Uterus (tissue), 4 donors: ENCODE results near the gene MKI67. TPM values are rescaled to one million over a fixed set of nuclear protein-coding genes. Genes with fewer than 3 reads are reported as not detected.

Experiments used
- DNase-seq, 2 donors: peaks; one replicate each; pipeline ENCODE4 v3.0.0-alpha.2; 2019 to 2020
- H3K27ac ChIP-seq, 2 donors: fragments of 200-600 bp; sonication (generic); 1 replicate in 1 of 2; 2 replicates in 1 of 2; pipeline ENCODE4 v1.5.1; 2016 to 2018
- H3K27me3 ChIP-seq, 2 donors: fragments of 200-600 bp; sonication (generic); one replicate each; pipeline ENCODE4 v1.5.1; 2018 to 2019; ENCODE audit warnings: control low read depth in 1 of 2
- H3K36me3 ChIP-seq, 2 donors: fragments of 200-600 bp; sonication (generic); one replicate each; pipeline ENCODE4 v1.5.1; 2019; ENCODE audit warnings: control low read depth in 1 of 2
- H3K4me1 ChIP-seq, 2 donors: fragments of 200-600 bp; sonication (generic); one replicate each; pipeline ENCODE4 v1.5.1; 2018 to 2019; ENCODE audit warnings: control low read depth in 1 of 2
- H3K4me3 ChIP-seq, 2 donors: fragments of 200-600 bp; sonication (generic); 1 replicate in 1 of 2; 2 replicates in 1 of 2; pipeline ENCODE4 v1.5.1; 2018 to 2019; ENCODE audit warnings: mild to moderate bottlenecking in 1 of 2
- H3K9me3 ChIP-seq, 2 donors: fragments of 200-600 bp; sonication (generic); one replicate each; pipeline ENCODE4 v1.5.1; 2019; ENCODE audit warnings: control low read depth in 1 of 2
- CTCF ChIP-seq, 4 experiments: fragments of 200-600 bp in 2 of 4; fragments of 450-650 bp in 2 of 4; sonication (generic) in 2 of 4; IDR thresholded peaks; one replicate each; pipeline ENCODE4 v1.5.1; 2016 to 2019; ENCODE audit warnings: antibody characterized with exemption in 4 of 4, mild to moderate bottlenecking in 2 of 4, moderate library complexity in 1 of 4
- POLR2A ChIP-seq, 2 donors: fragments of 450-650 bp; IDR thresholded peaks; one replicate each; pipeline ENCODE4 v1.6.1; 2016; ENCODE audit warnings: antibody characterized with exemption in 2 of 2, mild to moderate bottlenecking in 1 of 2, moderate library complexity in 1 of 2
- intact Hi-C: fragments of 100-400 bp; cut with DNase I; formaldehyde crosslinking; loops from one replicate; pipeline ENCODE4 v1.15.1; 2023; ENCODE audit warnings: low total_unique reads
- total RNA-seq, 4 donors: library from RNA; depleted of rRNA in 3 of 4; stranded (reverse); fragments of >200 nt in 3 of 4; gene quantifications; one replicate each; pipeline versions ENCODE4 v1.1.0 to v1.2.4, GENCODE V29; 2014 to 2023
- donor health status: DM: yes; HTN: yes; CAD: no.

Gene MKI67
- total RNA-seq, 4 donors from 2014 or later = under 0.01 to 16.9 (median 0.56) TPM

GRCh38 chr10:128054163-128054970 is 71.9 kb downstream of the MKI67 start:
- Histone ChIP-seq H3K4me1 (no peaks in the 10 kb centered on the region), H3K27ac (no peak overlapping the region), H3K27me3 (no peaks in the 10 kb centered on the region), H3K4me3 (no peak overlapping the region), H3K36me3 (no peaks in the 10 kb centered on the region), H3K9me3 (no peaks in the 10 kb centered on the region)
- intact Hi-C loops = no loop called here
- no peak for TF ChIP-seq CTCF (IDR thresholded peaks at IDR 0.05)
- TF ChIP-seq POLR2A (IDR thresholded peaks at IDR 0.05) = no peak
- DNase-seq = no peak

- Histone ChIP-seq H3K27ac (no peak overlapping the region), H3K27me3 (no peaks in the 10 kb centered on the region), H3K4me1 (no peaks in the 10 kb centered on the region), H3K9me3 (no peaks in the 10 kb centered on the region), H3K4me3 (no peak overlapping the region), H3K36me3 (no peaks in the 10 kb centered on the region)
- intact Hi-C loops = no loop called here
- DNase-seq = no peak
- no peak for TF ChIP-seq CTCF (IDR thresholded peaks at IDR 0.05)
- TF ChIP-seq POLR2A (IDR thresholded peaks at IDR 0.05) = no peak
Measured at GRCh38 chr10:128053356-128053755, 72.9 kb downstream of the MKI67 start.

GRCh38 chr10:128052696-128053095 is 73.5 kb downstream of the MKI67 start:
- no peaks in the 10 kb centered on the region for H3K9me3 ChIP-seq
- no peak for DNase-seq
- no peaks in the 10 kb centered on the region for H3K27me3 ChIP-seq
- H3K4me3 ChIP-seq = no peak overlapping the region
- H3K36me3 ChIP-seq = no peaks in the 10 kb centered on the region
- H3K27ac ChIP-seq = no peak overlapping the region
- TF ChIP-seq CTCF (IDR thresholded peaks at IDR 0.05) (no peak), POLR2A (IDR thresholded peaks at IDR 0.05) (no peak)
- no peaks in the 10 kb centered on the region for H3K4me1 ChIP-seq
- intact Hi-C loops = no loop called here

DNA sequence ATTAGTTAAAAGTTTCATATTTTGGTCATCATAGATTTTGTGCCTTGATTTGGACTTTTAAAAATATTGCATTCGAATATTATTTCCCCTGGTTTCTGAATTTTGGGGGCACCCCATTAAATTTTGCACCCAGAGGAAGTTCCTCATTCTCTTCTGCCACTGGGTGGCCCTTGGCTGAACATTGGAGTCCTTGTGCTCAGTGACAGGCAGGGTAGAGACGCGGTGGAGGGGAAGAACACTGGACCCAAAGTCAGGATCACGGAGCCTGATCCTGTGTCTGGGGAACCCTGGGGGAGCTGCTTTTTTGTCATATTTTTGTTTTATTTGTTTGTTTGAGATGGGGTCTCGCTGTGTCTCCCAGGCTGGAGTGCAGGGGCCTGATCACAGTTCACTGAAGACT is 74.7 kb downstream of the MKI67 start:
- intact Hi-C loops = no loop called here
- H3K27ac ChIP-seq = peak overlapping the region in 1 of 2 donors; percentile 36
- DNase-seq = no peak

More for the DNA sequence above, 74.7 kb downstream of the MKI67 start:
- Histone ChIP-seq H3K9me3 (no peaks in the 10 kb centered on the region), H3K36me3 (no peaks in the 10 kb centered on the region), H3K27me3 (no peaks in the 10 kb centered on the region), H3K4me1 (no peaks in the 10 kb centered on the region), H3K4me3 (no peak overlapping the region)
- TF ChIP-seq POLR2A (IDR thresholded peaks at IDR 0.05) (no peak), CTCF (IDR thresholded peaks at IDR 0.05) (no peak)
